HepG2 (cell line): ENCODE data around the gene PHACTR1. TPM values are rescaled to one million over a fixed set of nuclear protein-coding genes. Genes with fewer than 3 reads are reported as not detected.

Source experiments
- ARID5B ChIP-seq: IDR thresholded peaks from 2 replicates; pipeline ENCODE4 v1.4.0; 2020; ENCODE audit warnings: mild to moderate bottlenecking, missing genetic modification reagents
- BCL6 ChIP-seq: IDR thresholded peaks from 2 replicates; pipeline ENCODE4 v1.6.1; 2016; ENCODE audit warnings: missing genetic modification reagents, missing compliant biosample characterization
- BORCS8-MEF2B ChIP-seq: sonication (generic); formaldehyde crosslinking; IDR thresholded peaks from 2 replicates; pipeline ENCODE4 v1.8.0; 2022; ENCODE audit warnings: mild to moderate bottlenecking, missing genetic modification reagents
- DNMT3B ChIP-seq: conservative IDR thresholded peaks from 2 replicates; pipeline ENCODE4 v1.6.1; 2016; ENCODE audit warnings: missing biosample characterization, control low read depth
- FOXA3 ChIP-seq: IDR thresholded peaks from 2 replicates; pipeline ENCODE4 v1.6.1; 2016; ENCODE audit warnings: missing genetic modification reagents, missing compliant biosample characterization
- FOXP4 ChIP-seq: sonication (generic); formaldehyde crosslinking; IDR thresholded peaks from 2 replicates; pipeline ENCODE4 v1.4.0; 2020; ENCODE audit warnings: missing genetic modification reagents
- KLF6 ChIP-seq: IDR thresholded peaks from 2 replicates; pipeline ENCODE4 v1.8.0; 2016; ENCODE audit warnings: missing biosample characterization, missing genetic modification reagents
- LRRFIP1 ChIP-seq: sonication (generic); formaldehyde crosslinking; conservative IDR thresholded peaks from 2 replicates; pipeline ENCODE4 v1.4.0; 2020; ENCODE audit warnings: missing genetic modification reagents
- NKX3-1 ChIP-seq: sonication (generic); formaldehyde crosslinking; IDR thresholded peaks from 2 replicates; pipeline ENCODE4 v1.5.0; 2020; ENCODE audit warnings: missing genetic modification reagents
- RARA ChIP-seq: IDR thresholded peaks from 2 replicates; pipeline ENCODE4 v1.6.1; 2016; ENCODE audit warnings: missing genetic modification reagents, missing compliant biosample characterization
- SATB2 ChIP-seq: sonication (generic); formaldehyde crosslinking; IDR thresholded peaks from 2 replicates; pipeline ENCODE4 v1.5.0; 2020; ENCODE audit warnings: missing genetic modification reagents
- TFE3 ChIP-seq: IDR thresholded peaks from 2 replicates; pipeline ENCODE4 v1.6.1; 2016
- THAP11 ChIP-seq: IDR thresholded peaks from 2 replicates; pipeline ENCODE4 v1.6.1; 2016; ENCODE audit warnings: missing biosample characterization, missing genetic modification reagents
- XBP1 ChIP-seq: sonication (generic); formaldehyde crosslinking; IDR thresholded peaks from 2 replicates; pipeline ENCODE4 v1.5.0; 2020; ENCODE audit warnings: missing genetic modification reagents
- ZBTB43 ChIP-seq: sonication (generic); formaldehyde crosslinking; conservative IDR thresholded peaks from 2 replicates; pipeline ENCODE4 v1.4.0; 2020; ENCODE audit warnings: missing genetic modification reagents
- ZNF331 ChIP-seq: sonication (generic); formaldehyde crosslinking; IDR thresholded peaks from 2 replicates; pipeline ENCODE4 v1.4.0; 2020; ENCODE audit warnings: missing genetic modification reagents
- ZNF720 ChIP-seq: sonication (generic); formaldehyde crosslinking; IDR thresholded peaks from 2 replicates; pipeline ENCODE4 v1.4.0; 2020; ENCODE audit warnings: missing genetic modification reagents
- ZNF766 ChIP-seq: sonication (generic); formaldehyde crosslinking; IDR thresholded peaks from 2 replicates; pipeline ENCODE4 v1.5.0; 2020; ENCODE audit warnings: missing genetic modification reagents, borderline replicate concordance
- polyA plus RNA-seq, 8 experiments: library from polyadenylated mRNA; depleted of rRNA in 3 of 8; stranded (reverse) in 7 of 8; unstranded in 1 of 8; fragments of >200 nt; fragmentation: Illumina TruSeq in 4 of 8; extraction: Trizol in 4 of 8; gene quantifications; 2 replicates each; pipeline versions ENCODE4 v1.2.1 to v1.2.3, GENCODE V29; 2011 to 2016; ENCODE audit warnings: low read depth in 4 of 8, missing spikeins in 1 of 8, mixed read lengths in 1 of 8; ENCODE audit not compliant: insufficient read depth in 1 of 8
- total RNA-seq, 5 experiments: library from RNA; depleted of rRNA; stranded (reverse); fragments of >200 nt; fragmentation: Illumina TruSeq; extraction: Trizol; gene quantifications; 2 replicates each; pipeline ENCODE4 v1.2.3, GENCODE V29; 2016; ENCODE audit warnings: low read depth in 1 of 5

PHACTR1 gene
- total and polyA plus RNA-seq, 2 of the 13 experiments (the other 11 are each of a cell fraction or from before 2014, with no cell fraction given), result 0.09 TPM; not detected in 1

GRCh38 chr6:12751694-12752325 lies 35.2 kb downstream of the PHACTR1 start (continued):
- peak; percentile 87; the same call in 1 of the 2 replicates for TF ChIP-seq DNMT3B
- TF ChIP-seq RARA, result peak; percentile 60
- TF ChIP-seq SATB2 (CRISPR knock-in tag), result 0 out of 2 replicates have a peak, but pooled peaks have one; percentile 37
- TF ChIP-seq ZNF331, result peak; percentile 71
- peak; percentile 33; the same call in 1 of the 2 replicates for TF ChIP-seq BCL6 (CRISPR knock-in tag)
- TF ChIP-seq ZBTB43 (CRISPR knock-in tag), result peak; percentile 66; the same call in 1 of the 2 replicates
- peak; percentile 85 for TF ChIP-seq BORCS8-MEF2B (CRISPR knock-in tag)
- TF ChIP-seq ARID5B, result peak; percentile 32; the same call in 1 of the 2 replicates
- peak; percentile 92 for TF ChIP-seq NKX3-1 (CRISPR knock-in tag)
- TF ChIP-seq XBP1 (CRISPR knock-in tag), result peak; percentile 78; the same call in 1 of the 2 replicates
- no peak for TF ChIP-seq ZNF720 (CRISPR knock-in tag)
- TF ChIP-seq ZNF766 (CRISPR knock-in tag), result no peak
- TF ChIP-seq FOXA3, result 0 out of 2 replicates have a peak, but pooled peaks have one; percentile 30
- peak; percentile 82 for TF ChIP-seq TFE3
- TF ChIP-seq LRRFIP1 (CRISPR knock-in tag), result 0 out of 2 replicates have a peak, but pooled peaks have one; percentile 62
- peak; percentile 90; the same call in 1 of the 2 replicates for TF ChIP-seq KLF6 (CRISPR knock-in tag)
- TF ChIP-seq FOXP4 (CRISPR knock-in tag), result no peak
- TF ChIP-seq THAP11 (CRISPR knock-in tag), result peak; percentile 56; the same call in 1 of the 2 replicates
